ENCODE measurements around the gene PPARA.
"Not testable (repeated sequence)": the region's sequence is repeated elsewhere in the genome, so short reads cannot be mapped to it uniquely, and the experiment has no call there.

Gene PPARA

DNA sequence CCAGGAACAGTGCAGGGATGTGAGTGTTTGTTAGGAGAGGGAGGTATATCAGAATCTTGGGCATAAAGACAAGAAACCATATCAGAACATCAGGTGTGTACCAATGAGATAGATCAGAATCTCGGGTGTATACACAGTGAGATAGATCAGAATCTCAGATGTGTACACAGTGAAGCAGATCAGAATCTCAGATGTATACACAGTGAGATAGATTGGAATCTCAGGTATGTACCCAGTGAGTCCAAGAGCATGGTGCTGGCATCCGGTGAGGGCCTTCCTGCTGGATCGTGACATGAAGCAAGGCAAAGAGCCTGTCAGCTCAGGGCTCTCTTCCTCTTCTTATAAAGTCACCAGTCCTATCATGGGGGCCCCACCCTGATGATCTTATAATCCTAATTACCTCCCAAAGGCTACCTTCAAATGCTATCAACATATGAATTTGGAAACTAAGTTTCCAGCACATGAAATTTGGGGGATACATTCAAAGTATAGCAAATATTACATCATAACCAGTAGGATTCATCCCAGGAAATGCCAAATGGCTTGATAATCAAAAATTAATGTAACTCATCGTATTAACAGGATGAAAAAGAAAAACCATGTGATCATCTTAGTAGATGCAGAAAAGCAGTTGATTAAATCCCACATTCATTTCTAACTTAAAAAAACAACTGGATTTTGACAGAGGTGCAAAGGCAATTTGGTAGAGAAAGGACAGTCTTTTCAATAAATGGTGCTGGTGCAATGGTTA lies 28.6 kb downstream of the PPARA start:
- no peak for DNase-seq

DNA sequence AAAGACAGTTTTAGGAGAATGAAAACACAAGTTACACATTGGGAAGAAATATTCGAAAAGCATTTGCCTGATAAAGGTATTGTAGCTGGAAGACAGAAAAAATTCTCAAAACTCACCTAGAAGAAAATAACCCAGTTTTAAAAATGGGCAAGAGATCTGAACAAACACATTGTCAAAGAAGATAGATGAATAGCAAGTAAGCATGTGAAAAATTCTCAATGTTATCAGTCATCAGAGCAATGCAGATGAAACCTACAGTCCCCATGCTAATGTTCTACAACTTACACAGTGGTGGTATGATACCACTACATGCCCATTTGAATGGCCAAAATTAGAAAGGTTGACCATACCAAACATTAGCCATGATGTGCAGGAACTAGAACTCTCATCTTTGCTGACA lies 29.4 kb downstream of the PPARA start:
- no peak for DNase-seq

- DNase-seq: no peak
Measured at GRCh38 chr22:46180370-46181137, 30.2 kb downstream of the PPARA start.

GRCh38 chr22:46183733-46184132 lies 33.4 kb downstream of the PPARA start:
- no peak for DNase-seq

- no peak for DNase-seq
Measured at GRCh38 chr22:46185283-46185682, 35.0 kb downstream of the PPARA start.

DNA sequence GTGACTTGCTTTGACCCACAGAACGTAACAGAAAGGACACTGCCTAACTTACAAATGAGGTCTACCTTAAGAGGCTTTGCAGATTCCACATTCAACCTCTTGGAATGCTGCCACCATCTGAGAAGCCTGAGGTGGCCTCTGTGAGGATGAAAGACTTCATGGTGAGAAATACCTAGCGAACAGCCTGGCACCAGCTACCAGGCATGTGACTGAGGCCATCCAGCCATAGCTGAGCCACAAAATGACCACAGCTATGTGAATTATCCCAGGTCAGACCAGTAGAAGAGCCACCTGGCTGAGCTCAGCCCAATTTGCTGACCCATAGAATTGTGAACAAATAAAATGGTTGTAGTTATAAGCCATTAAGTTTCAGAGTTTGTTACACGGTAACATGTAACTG lies 37.5 kb downstream of the PPARA start:
- DNase-seq: no peak

- DNase-seq: no peak
Measured at GRCh38 chr22:46192210-46192993, 42.1 kb downstream of the PPARA start.

- DNase-seq: no peak
Measured at GRCh38 chr22:46193898-46194310, 43.6 kb downstream of the PPARA start.

DNA sequence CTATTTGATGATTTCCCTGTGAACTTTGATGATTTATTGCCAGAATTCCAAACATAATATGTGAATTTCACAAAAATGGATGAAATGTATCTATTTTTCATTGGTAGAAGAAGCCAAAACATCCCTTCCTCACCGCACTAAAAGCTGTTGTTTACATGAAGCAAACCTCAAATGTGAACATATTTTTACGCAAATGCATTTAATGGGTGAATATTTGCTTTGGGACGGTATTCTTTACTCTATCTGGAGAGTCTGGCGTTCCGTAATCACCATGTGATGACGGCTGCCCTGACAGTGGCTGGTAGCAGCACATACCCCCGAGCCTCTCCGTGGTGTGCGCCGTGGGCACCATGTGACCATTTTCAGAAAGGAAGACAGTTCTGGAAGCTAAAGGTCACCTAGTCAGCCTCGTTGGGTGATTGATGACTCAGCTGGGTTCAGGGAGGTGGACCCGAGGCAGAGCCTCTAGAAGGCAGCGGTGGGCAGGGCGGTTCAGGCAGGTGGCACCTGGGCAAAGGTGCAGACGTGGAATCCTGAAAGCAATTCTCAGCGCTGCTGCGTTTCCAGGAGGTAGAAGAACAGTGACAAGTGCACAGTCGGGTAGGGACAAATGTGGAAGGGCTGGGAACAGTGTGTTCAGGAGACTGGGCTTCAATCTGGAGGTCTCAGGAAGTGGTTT lies 45.3 kb downstream of the PPARA start:
- DNase-seq: no peak

GRCh38 chr22:46196278-46196677 lies 46.0 kb downstream of the PPARA start:
- no peak for DNase-seq

DNA sequence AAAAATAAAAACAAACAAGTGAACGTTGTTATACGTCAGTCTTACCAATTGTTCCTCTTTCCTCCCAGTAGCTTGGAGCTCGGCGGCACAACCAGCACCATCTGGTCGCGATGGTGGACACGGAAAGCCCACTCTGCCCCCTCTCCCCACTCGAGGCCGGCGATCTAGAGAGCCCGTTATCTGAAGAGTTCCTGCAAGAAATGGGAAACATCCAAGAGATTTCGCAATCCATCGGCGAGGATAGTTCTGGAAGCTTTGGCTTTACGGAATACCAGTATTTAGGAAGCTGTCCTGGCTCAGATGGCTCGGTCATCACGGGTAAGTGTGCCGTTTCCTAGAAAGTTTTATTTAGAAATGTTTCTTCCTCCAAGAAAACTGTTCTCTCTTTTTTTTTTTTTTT lies 47.9 kb downstream of the PPARA start:
- DNase-seq: no peak

DNA sequence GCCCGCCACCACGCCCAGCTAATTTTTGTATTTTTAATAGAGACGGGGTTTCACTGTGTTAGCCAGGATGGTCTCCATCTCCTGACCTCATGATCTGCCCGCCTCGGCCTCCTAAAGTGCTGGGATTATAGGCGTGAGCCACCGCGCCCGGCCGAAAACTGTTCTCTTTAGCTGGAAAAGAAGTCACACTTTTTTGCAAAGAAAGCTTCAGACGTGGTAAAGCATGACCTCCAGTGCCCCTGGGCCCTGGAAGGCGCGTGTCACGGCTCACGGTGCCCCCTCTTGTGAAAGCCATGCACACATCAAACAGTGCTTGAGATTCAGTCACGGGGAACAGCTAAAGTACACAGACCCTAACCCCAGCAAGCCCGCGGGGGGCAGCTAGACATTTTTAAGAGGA lies 48.5 kb downstream of the PPARA start:
- not testable (repeated sequence) for DNase-seq

DNA sequence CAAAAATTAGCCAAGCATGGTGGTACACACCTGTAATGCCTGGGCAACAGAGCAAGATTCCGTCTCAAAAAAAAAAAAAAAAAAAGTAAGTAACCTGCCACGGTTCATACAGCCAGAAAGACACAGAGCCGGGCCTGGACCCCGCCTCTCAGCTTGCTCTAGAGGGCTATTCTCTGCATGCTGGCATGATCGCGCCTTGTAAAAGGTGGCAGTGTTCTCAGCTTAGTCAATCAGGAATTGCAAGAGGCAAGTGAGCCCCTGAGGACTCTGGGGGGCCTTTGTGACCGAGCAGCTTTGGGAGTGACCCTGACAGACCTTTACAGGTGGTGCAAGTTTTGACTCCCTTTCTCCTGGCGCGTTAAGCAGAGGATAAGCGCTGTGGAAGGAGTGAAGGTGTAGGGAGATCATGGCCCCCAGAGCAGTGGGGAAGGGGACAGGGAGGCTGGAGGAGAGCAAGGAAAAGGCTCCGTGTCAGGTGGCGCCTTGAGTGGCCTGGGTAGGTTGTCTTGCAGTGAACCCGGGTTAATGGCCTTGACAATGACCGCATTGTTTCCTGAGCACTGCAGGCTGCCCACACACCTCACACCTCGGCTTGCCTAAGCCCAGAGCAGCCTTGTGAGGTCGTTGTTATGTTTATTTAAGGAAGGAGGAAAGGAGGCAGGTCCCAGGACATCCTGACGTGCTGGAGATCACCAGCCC lies 50.9 kb downstream of the PPARA start:
- DNase-seq: no peak

DNA sequence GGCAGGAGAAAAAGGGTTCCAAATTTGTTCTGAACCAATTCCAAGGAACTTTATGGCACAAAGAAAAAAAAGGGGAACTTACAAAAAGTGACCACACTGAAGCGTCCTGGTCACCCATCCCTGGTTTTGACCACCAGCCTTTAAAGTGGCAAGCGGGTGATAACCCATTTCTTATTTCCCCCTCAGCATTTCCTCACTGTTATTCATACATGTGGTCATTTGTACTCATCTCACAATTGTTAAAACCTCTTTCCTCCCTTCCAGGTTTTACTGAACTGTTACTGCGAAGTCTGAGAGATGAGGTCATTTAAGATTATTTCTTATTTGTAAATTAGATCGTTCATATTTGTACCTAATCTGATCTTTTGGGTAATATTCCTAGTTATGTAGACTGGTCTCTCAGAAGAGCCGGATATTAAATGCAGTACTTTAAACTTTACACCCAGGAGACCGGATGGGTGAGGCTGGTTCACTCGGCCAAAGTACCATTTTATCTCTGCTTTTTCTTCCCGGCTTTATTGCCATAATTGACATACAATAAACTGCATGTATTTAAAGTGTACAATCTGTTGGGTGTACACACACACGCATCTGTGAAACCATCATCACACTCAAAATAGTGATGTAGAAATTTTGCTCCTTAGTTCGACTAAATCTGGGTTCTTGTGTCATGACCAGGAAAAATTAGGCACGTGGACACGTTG lies 52.7 kb downstream of the PPARA start:
- no peak for DNase-seq

DNA sequence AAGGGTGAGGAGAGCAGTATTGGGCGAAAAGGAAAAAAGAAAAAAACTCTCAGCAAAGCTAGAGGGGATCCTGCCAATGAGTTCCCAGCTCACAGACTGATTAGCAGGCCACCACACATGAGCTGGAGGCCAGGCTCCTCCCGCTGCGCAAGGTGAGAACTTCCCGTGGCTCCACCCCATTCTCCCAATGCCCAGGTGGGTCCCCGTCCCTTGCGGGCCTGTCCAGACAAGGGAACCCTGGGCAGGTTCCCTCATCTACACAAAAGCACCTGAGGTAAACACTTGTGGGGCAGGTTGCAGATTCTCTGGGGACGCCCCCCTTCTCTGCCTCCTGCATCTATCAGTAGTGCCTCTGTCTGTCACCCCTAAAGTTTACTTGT lies 53.3 kb downstream of the PPARA start:
- DNase-seq: no peak

DNA sequence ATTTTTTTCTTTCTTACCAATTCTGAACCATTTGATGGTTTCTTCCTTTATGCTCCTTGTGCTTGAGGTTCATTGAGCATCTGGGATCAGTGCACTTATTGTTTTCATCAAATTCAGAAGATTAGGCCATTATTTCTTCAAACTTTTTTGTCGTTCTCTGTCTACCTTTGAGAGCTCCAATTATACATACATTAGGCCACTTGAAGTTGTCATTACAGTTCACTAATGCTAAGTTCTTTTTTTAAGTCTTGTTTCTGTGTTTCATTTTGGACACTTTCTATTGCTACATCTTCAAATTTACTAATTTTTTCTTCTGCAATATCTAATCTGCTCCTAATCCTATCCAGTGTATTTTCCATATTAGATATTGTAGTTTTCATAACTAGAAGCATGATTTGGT lies 58.9 kb downstream of the PPARA start:
- DNase-seq: no peak

- no peak for DNase-seq
Measured at GRCh38 chr22:46212195-46212594, 61.9 kb downstream of the PPARA start.

DNA sequence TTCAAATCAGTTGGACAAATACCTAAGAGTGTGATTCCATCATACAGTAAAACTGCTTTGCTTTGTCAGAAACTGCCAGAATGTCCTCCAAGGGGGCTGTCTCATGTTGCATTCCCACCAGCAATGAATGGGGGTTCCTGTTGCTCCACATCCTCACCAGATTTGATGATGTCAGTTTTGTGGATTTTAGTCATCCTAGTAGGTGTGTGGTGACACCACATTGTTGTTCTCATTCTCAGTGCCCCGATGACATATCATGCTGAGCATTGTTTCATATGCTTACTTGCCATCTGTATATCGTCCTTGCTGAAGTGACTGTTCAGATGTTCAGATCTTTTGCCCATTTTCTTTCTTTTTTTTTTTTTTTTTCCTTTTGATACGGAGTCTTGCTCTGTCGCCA lies 62.7 kb downstream of the PPARA start:
- DNase-seq: no peak

DNA sequence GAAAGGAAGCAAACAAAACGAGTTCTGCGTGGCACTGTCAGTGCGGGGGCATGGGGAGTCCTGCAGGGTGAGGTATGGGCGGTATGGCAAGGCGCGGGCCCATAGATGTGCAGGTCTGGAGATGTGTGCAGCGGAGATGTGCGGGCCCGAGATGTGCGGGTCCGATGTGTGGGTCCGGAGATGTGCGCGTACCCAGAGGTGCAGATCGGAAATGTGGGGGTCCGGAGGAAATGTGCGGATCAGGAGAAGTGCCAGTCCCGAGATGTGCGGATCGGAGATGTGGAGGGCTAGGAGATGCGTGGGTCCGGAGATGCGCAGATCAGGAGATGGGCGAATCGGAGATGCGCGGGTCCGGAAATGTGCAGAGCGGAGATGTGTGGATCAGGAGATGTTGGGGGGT lies 63.8 kb downstream of the PPARA start:
- no peak for DNase-seq

DNA sequence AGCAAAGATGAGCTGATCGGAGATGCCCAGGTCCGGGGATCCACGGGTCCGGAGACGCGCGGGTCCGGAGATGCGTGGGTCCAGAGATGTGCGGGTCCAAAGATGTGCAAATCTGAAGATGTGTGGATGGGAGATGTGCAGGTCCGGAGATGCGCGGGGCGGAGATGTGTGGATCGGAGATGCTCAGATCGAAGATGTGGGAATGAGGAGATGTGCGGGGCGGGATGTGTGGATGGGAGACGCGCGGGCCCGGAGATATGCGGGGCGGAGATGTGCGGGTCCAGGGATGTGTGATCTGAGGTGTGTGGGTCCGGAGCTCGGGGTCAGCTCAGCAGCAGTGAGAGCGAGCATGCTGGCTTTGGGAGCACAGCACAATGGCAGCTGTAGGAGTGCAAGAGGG lies 64.3 kb downstream of the PPARA start:
- DNase-seq: no peak

DNA sequence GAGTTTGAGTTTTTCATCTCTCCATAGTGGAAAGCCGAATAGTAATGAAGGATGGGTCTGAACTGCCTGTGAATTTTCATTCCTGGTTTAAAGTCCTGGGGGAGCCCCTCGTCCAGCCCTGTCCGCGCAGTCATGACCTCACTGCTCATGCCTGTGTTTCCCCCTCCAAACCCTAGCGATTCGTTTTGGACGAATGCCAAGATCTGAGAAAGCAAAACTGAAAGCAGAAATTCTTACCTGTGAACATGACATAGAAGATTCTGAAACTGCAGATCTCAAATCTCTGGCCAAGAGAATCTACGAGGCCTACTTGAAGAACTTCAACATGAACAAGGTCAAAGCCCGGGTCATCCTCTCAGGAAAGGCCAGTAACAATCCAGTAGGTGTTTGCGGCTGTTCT lies 69.3 kb downstream of the PPARA start:
- DNase-seq: no peak

GRCh38 chr22:46220921-46221320 lies 70.6 kb downstream of the PPARA start:
- no peak for DNase-seq
